Measurements from ENCODE around the gene PGBD5.
"Not testable (repeated sequence)": the region's sequence is repeated elsewhere in the genome, so short reads cannot be mapped to it uniquely, and the experiment has no call there.

PGBD5 gene

DNA sequence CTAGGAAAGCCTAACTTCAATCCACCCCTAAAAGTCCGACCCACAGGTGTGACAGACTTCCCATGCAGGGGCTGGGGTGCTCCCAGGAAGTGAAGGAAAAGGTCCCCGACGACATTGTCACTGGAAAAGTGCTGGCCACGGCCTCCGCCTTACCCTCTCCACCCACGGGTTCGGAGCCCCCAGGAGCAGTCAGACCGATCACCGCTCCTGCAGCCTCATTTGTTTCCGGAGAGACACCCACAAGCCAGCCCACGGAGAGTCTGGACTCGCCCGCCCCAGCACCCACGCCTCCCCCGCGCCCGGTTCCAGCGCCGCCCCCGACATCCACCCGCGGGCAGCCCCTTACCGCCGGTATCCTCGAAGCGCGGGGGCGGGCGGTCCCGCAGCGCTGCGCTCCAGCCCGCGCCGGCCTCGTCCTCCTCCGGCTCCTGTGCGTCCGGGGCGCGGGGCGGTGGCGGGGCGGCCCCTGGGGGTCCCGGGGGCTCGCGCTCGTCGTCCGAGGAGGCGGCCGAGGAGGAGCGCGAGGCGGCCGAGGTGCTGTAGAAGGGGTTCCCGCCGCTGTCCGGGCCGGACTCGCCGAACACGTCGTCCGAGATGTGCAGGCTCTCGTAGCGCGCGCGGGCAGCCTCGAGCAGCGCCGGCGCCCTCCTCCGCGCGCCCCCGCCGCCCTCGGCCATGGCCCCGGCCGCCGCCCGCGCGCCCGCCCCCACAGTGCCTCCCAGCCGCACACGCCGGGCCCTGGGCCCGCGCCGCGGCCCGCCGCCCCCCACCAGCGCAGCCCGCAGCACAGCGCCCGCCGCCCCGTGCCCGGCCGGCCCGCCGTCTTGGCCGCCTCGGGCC, 660 bp downstream of the PGBD5 start:
- DNase-seq = no peak

- no peak for DNase-seq
These were observed 1.5 kb downstream of the PGBD5 start for GRCh38 chr1:230424391-230425251.

GRCh38 chr1:230423951-230424350, 2.2 kb downstream of the PGBD5 start:
- DNase-seq = no peak

DNA sequence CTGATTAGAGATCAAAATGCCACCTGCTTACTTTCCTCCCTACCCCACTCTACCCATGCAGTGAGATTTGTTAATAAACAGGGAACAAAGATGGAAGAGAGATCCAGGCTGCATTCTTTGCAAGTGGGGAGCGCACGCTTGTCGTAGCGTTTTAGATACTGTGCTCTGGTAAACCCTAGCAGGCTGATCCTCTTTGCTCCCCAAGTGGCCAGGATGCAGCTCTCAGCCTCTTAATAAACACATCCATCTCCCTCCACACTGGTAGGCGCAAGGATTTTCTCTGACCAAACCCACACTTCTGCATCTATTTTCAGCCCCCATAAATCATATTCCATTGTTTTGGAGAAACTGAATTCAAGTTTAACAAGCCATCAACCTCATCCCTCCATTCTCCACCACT, 2.9 kb downstream of the PGBD5 start:
- DNase-seq = no peak

DNA sequence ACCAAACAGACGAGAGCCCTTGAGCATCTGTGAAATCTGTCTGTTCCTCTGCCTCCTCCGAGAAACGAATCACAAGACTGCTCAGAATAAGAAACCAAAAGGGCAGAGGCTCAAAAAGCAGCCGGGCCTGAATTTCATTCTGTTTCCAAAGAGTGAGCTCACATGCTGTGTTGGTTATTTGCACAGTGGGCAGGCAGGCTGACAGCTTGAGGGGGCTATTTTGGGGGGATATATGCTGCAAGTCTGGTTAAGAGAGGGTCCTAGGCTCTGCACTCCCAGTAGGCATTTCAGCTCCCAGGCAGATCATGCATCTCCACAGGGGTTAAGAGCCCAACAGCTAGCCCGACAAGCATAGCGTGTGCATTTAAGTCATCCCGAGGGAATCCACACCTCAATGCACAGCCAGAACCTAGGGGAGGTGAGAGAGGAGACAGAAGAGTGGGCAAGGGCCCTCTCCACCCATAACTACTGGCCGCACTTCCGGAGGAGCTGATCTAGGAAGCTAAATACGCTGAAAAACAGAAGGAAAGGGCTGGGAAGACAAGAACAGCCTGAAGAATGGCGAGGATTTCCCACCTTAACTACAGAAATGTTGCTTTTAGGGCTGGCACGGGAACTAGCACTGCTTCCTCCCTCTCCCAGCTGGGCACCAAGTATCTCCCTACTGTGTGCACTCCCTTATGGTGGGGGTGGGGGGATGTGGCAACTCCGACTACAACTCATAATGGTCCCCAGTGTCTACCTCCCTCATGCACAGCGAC, 3.7 kb downstream of the PGBD5 start:
- DNase-seq = no peak

- DNase-seq = no peak
These were observed 4.7 kb downstream of the PGBD5 start for GRCh38 chr1:230421481-230421880.

GRCh38 chr1:230420372-230420771, 5.8 kb downstream of the PGBD5 start:
- DNase-seq = not testable (repeated sequence)

DNA sequence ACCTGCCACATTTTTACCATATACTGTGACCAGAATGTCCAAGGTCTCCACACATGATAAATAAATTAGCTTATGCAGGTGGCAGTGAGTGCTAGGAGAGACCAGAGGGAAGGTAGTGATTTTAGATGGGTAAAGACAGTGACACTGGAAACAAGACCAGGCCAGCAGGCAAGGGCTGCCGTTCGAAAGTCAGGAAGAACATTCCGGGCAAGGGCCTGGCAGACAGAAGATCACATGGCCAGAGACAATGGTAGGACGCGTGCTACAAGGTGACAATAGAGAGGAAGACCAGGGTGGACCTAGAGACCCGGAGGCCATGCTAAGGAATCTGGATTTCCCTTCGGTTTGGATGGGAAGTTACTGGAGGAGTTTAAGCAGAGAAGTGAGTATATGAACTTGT, 9.7 kb downstream of the PGBD5 start:
- no peak for DNase-seq

DNA sequence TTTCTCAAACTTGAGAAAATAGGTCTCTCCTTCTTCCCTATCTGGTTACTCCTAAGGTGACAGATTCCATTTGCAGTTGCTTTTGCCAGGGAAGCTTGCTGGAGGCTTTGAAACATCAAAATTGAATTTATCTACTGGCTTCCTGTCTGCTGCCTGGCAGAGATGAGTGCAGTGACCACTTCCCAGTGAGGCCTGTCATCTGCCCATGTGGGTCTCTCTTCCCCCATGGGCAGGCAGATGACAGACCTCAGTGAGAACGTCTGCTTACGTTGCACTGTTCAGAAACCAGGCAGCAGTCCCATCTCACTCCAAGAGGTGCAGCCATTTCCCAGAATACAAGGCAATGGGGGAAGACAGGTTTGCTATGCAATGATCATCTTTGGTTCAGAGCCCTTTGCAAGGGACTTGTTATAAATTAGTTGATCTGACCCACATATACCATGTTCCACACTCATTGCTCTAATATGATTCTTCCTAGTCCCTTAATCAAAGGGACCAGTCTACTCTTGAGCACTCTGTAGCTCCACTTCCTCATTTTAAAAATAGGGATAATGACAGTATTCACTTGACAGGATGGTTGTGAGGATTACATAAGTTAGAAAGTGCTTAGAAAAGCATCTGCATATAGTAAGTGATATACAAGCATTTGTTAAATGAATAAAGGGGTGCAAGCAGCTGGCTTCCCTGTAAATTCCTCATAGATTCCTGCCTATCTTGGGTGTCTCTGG, 10.6 kb downstream of the PGBD5 start:
- no peak for DNase-seq

GRCh38 chr1:230414694-230415093, 11.4 kb downstream of the PGBD5 start:
- no peak for DNase-seq

GRCh38 chr1:230414102-230414501, 12.0 kb downstream of the PGBD5 start:
- no peak for DNase-seq

GRCh38 chr1:230413061-230413460, 13.1 kb downstream of the PGBD5 start:
- no peak for DNase-seq

DNA sequence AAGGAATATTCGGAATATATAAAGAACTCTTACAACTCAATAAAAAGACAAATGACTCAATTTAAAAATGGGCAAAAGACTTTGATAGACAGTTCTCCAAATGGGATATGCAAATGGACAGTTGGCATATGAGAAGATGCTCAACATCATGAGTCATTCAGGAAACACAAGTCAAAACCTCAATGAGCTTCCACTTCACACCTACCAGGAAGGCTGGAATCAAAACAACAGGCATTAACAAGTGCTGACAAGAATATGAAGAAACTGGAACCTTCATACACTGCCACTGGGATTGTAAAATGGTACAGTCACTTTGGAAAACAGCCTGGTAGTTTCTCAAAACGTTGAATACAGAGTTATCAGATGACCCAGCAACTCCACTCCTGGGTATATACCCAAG, 17.2 kb downstream of the PGBD5 start:
- no peak for DNase-seq

DNA sequence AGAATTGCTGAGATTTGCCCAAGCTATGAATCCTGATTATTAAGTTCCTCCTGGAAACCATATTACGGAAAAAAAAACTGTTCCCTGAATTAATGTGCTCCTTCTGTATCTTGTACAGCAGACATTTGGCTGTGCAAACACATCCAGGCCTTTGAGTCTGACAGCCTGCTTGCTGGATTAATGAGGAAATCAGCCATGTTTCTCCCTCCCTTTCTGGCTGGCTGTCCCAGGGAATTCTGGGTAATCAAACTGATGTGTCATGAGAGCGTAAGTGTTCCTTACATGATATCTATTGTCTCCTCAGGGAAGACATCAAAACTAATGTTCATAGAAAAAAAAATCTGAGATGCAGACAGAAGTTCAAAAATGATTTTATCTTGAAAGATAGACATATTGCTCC, 18.8 kb downstream of the PGBD5 start:
- no peak for DNase-seq

DNA sequence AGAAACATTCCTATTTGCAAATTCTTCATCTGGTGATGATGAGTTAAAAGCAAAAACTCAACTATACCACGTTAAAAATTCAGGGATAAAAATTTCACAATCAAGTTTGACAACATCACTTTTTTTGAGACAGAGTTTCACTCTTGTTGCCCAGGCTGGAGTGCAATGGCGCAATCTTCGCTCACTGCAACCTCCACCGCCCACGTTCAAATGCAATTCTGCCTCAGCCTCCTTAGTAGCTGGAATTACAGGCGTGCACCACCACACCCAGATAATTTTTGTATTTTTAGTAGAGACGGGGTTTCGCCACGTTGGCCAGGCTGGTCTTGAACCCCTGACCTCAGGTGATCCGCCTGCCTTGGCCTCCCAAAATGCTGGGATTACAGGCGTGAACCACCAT, 19.4 kb downstream of the PGBD5 start:
- DNase-seq = not testable (repeated sequence)

GRCh38 chr1:230403442-230403841, 22.7 kb downstream of the PGBD5 start:
- DNase-seq = no peak

DNA sequence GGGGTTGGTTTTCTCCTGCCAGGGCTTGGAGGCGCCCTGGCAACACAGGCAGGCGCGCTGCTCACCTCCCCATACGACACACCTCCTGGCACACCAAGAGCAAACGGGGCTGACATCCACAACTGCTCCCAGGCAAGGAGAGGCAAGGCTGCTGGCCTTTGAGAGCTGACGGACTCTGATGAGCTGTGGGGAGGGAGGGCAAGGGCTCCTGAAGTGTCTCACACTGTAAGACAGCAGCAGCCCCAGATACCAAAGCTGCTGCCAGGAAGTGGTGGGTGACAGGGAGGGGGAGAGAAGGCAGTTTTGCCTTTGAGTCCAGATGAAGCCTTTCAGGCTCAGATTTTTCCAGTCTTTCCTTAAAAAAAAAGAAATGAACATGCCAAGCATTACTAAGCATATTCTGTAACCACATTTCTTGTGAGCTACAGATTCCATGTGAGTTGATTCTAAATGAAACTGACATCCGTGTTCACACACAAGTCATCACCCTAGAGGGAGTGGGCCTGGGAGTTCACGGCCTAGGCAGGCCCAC, 24.3 kb downstream of the PGBD5 start:
- DNase-seq = no peak

DNA sequence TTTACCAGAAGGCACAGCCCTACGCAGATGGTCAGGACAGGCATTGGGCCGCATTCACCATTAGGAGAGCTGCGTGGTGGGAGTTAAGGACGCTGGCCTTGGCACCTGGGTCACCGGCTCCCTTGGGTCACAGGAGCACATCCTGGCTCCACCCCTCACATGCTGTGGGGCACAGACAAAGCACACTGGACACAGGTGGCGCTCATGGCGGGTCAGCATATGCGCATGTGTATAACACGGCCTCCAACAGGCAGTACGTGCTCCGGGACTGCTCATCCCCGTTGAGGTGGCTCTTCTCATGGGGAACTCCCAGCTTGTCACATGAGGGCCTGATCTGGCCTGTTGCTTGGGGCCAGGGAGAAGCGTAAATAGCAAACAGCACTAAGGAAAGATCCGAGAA, 25.0 kb downstream of the PGBD5 start:
- no peak for DNase-seq

- DNase-seq = no peak
These were observed 26.2 kb downstream of the PGBD5 start for GRCh38 chr1:230400007-230400344.

- no peak for DNase-seq
These were observed 26.7 kb downstream of the PGBD5 start for GRCh38 chr1:230399321-230400006.

DNA sequence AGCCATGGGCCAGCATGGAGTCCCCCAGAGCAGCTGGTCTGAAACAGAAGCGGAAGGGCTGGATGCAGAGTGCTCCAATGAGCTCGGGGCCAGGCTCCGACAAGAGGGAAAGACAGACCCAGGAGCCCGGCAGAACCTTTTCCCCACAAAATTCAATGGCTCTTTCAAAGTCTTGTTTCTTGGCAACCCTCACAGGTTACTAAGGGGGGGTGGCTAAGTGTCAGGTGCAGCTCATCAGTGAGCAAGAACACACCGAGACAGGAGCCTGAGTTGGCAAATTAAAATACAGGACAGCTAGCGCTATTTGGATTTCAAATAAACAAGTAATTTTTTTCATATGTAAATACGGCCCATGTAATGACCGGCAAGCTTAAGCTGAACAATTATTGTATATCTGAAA, 27.3 kb downstream of the PGBD5 start:
- no peak for DNase-seq

GRCh38 chr1:230396966-230397365, 29.2 kb downstream of the PGBD5 start:
- DNase-seq = no peak

Measured in activated T-cell treated with anti-CD3 and anti-CD28 coated beads, Interleukin-2, amount 50 U/mL, for 1 hour (primary cell).